Adrenal gland (tissue), 12 donors: ENCODE results near the gene DPP10. TPM values are rescaled to one million over a fixed set of nuclear protein-coding genes. Genes with fewer than 3 reads are reported as not detected.
A peak's percentile ranks its signal among the peaks of the same experiment; 100 is the strongest.
"Not testable (repeated sequence)": the region's sequence is repeated elsewhere in the genome, so short reads cannot be mapped to it uniquely, and the experiment has no call there.

Experiments used
- DNase-seq, 7 donors: peaks; one replicate each; pipeline ENCODE4 v3.0.0-alpha.2; 2019 to 2020
- H3K27ac ChIP-seq, 5 donors: fragments of 200-600 bp; sonication (generic) in 4 of 5; 1 replicate in 3 of 5; 2 replicates in 2 of 5; pipeline versions ENCODE4 v1.5.1 to v1.8.0; 2016 to 2020; ENCODE audit warnings: mild to moderate bottlenecking in 1 of 5
- H3K27me3 ChIP-seq: fragments of 200-600 bp; 2 replicates; pipeline ENCODE4 v1.8.0; 2021
- H3K36me3 ChIP-seq, 2 donors: fragments of 200-600 bp; replicated peaks in 1 of 2; 1 replicate in 1 of 2; 2 replicates in 1 of 2; pipeline versions ENCODE4 v1.5.1 to v1.8.0; 2018 to 2022
- H3K4me1 ChIP-seq, 2 donors: fragments of 200-600 bp; replicated peaks in 1 of 2; 1 replicate in 1 of 2; 2 replicates in 1 of 2; pipeline versions ENCODE4 v1.5.1 to v1.8.0; 2018 to 2021
- H3K4me3 ChIP-seq, 4 donors: fragments of 200-600 bp; sonication (generic) in 3 of 4; one replicate each; pipeline ENCODE4 v1.5.1; 2016 to 2018
- H3K9me3 ChIP-seq, 3 donors: fragments of 200-600 bp; sonication (generic) in 1 of 3; replicated peaks in 1 of 3; 1 replicate in 2 of 3; 2 replicates in 1 of 3; pipeline versions ENCODE4 v1.5.1 to v1.8.0; 2016 to 2021
- CTCF ChIP-seq, 6 experiments: fragments of 450-650 bp in 4 of 6; fragments of 200-600 bp in 2 of 6; sonication (generic) in 1 of 6; IDR thresholded peaks; 1 replicate in 5 of 6; 2 replicates in 1 of 6; pipeline versions ENCODE4 v1.5.1 to v1.8.0; 2016 to 2021; ENCODE audit warnings: antibody characterized with exemption in 6 of 6, mild to moderate bottlenecking in 2 of 6, moderate library complexity in 1 of 6
- POLR2A ChIP-seq, 2 donors: fragments of 450-650 bp; IDR thresholded peaks; one replicate each; pipeline ENCODE4 v1.6.1; 2017; ENCODE audit warnings: antibody characterized with exemption in 2 of 2, mild to moderate bottlenecking in 2 of 2, moderate library complexity in 1 of 2
- WGBS, 4 donors: extraction: QIAGEN DNeasy Blood & Tissue Kit in 2 of 4; methylation state at CpG; one replicate each; pipeline versions ENCODE4 v1.1.5 to v1.1.7; 2013 to 2017; 5-methylcytosine and 5-hydroxymethylcytosine counted together
- intact Hi-C, 2 donors: fragments of 100-400 bp; cut with DNase I; formaldehyde crosslinking; loops; one replicate each; pipeline versions ENCODE4 v1.14.1 to v1.15.0; 2022 to 2023
- polyA plus RNA-seq, 3 donors: library from polyadenylated mRNA; stranded (reverse); fragments of 200-250 nt in 2 of 3; fragments of 350-450 nt in 1 of 3; fragmentation: Illumina TruSeq in 1 of 3; extraction: RNeasy Lipid Tissue Mini Kit (QIAGEN cat#74804) in 1 of 3; gene quantifications; one replicate each; pipeline ENCODE4 v1.2.3, GENCODE V29; 2013 to 2014
- total RNA-seq, 9 donors: library from RNA; depleted of rRNA in 4 of 9; stranded (reverse); fragments of >200 nt in 4 of 9; fragments of 120-200 nt in 1 of 9; fragmentation: NEBNext Ultra II Directional in 1 of 9; extraction: Animal tissue kit (Norgen Biotek cat#: 25700) in 1 of 9; gene quantifications; one replicate each; pipeline versions ENCODE4 v1.1.0 to v1.2.4, GENCODE V29; 2013 to 2023
- donor health status: healthy with polysubstance abuse.
- donor health status: Bipolar disorder and iron deficiency.
- donor health status: DM: yes; HTN: yes; CAD: no.
- donor health status: DM: no; HTN: no; CAD: no.
- donor health status: DM: no; HTN: no; CAD: no.
- donor health status: DM: yes; HTN: yes; CAD: no.

The DPP10 gene
- total and polyA plus RNA-seq, 12 donors: 5.2 to 257 (median 32.0) TPM

DNA sequence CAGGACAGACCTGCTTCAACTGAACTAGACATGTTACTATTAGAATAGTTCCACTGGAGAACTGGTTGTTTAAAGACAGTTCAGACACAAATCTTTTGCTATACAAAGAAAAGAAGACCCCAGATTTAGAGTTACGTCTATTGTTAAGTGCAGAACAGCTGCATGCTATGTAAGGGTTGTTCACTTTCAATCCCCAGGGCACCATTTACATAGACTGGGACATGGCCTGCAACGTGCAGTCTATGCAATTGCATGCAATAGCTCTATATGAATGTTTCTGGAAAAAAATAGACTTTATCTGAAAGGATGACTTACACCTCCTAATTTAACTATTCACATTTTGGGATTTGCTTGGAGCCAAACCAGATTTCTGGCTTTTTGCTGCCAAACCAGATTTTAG is 36.1 kb upstream of the DPP10 start:
- Histone ChIP-seq H3K4me1 (no peaks in the 10 kb centered on the region), H3K36me3 (no peaks in the 10 kb centered on the region), H3K27ac (no peak overlapping the region), H3K27me3 (no peaks in the 10 kb centered on the region), H3K4me3 (no peak overlapping the region), H3K9me3 (no peaks in the 10 kb centered on the region)
- WGBS, 4 donors: 77 to 84% (median 81%) methylated on average over 2 of the region's 2 CpGs
- TF ChIP-seq CTCF (IDR thresholded peaks at IDR 0.05) (no peak), POLR2A (IDR thresholded peaks at IDR 0.05) (no peak)
- DNase-seq: no peak
- intact Hi-C loops: no loop called here

- intact Hi-C loops, H3K9me3 ChIP-seq, H3K4me1 ChIP-seq, H3K27me3 ChIP-seq, H3K4me3 ChIP-seq, H3K36me3 ChIP-seq, H3K27ac ChIP-seq, DNase-seq: not testable (repeated sequence)
- 87 to 98% (median 90%) methylated on average over 3 to 5 of the region's 5 CpGs for WGBS, 4 donors
Observed at GRCh38 chr2:114407353-114407752, 35.1 kb upstream of the DPP10 start.

DNA sequence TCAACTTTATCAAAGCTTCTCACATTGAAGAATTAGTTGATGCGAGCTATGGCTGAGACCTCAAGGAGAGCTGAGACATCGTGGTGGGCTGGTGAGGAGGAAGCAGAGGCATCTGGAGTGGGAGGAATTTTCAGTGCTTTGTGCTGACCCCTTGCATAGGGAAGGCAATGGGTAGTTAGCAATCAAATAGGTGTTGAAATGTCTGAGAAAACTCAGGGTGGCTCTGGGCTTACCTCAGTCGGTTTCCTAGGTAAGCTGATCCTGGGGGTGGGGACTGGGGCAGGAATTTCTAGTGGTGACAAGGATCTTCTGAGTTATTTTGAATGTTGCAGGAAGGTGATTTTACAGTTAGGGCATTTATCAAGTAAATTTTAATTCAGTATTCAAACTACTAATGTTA is 20.7 kb upstream of the DPP10 start:
- Histone ChIP-seq H3K4me1 (peaks cover 0 to 2% of the 10 kb centered on the region in 2 donors), H3K4me3 (no peak overlapping the region), H3K9me3 (no peaks in the 10 kb centered on the region), H3K36me3 (no peaks in the 10 kb centered on the region), H3K27ac (no peak overlapping the region), H3K27me3 (no peaks in the 10 kb centered on the region)
- no peak for DNase-seq
- WGBS, 4 donors: 58 to 73% (median 63%) methylated on average over 3 of the region's 3 CpGs
- no peak for TF ChIP-seq POLR2A (IDR thresholded peaks at IDR 0.05)
- intact Hi-C loops: no loop called here

- Histone ChIP-seq H3K27me3 (no peaks in the 10 kb centered on the region), H3K4me1 (peaks cover 0 to 13% of the 10 kb centered on the region in 2 donors), H3K9me3 (no peaks in the 10 kb centered on the region), H3K36me3 (no peaks in the 10 kb centered on the region), H3K27ac (no peak overlapping the region), H3K4me3 (no peak overlapping the region)
- intact Hi-C loops: no loop called here
- TF ChIP-seq CTCF (IDR thresholded peaks at IDR 0.05) (no peak), POLR2A (IDR thresholded peaks at IDR 0.05) (no peak)
- WGBS, 4 donors: 70 to 87% (median 80%) methylated on average over 2 of the region's 2 CpGs
- DNase-seq: no peak
Observed at GRCh38 chr2:114424699-114425098, 17.7 kb upstream of the DPP10 start.

DNA sequence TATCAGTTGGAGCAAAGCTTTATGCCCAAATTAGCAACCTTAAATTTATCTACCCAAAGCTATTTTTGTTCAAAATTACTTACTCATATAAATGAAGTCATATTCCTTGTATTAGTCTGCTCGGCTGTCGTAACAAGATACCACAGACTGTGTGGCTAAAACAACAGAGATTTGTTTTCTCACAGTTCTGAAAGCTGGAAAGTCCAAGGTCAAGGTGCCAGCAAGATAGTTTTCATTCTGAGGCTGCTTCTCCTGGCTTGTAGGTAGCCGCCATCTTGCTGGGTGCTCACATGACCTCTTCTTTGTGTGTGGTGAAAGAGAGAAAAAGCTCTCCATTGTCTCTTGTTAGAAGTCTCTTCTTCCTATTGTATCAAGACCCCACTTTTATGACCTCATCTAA is 15.7 kb upstream of the DPP10 start:
- Histone ChIP-seq H3K4me1 (peaks cover 0 to 13% of the 10 kb centered on the region in 2 donors), H3K4me3 (peak overlapping the region in 1 of 4 donors; percentile 14), H3K27me3 (no peaks in the 10 kb centered on the region), H3K27ac (peak overlapping the region in 2 of 5 donors; percentile 17 to 61), H3K36me3 (no peaks in the 10 kb centered on the region), H3K9me3 (no peaks in the 10 kb centered on the region)
- intact Hi-C loops: no loop called here
- TF ChIP-seq CTCF (IDR thresholded peaks at IDR 0.05): no peak
- TF ChIP-seq POLR2A (IDR thresholded peaks at IDR 0.05): no peak
- 56 to 78% (median 58%) methylated on average over 3 of the region's 3 CpGs for WGBS, 4 donors
- peak in 3 of 7 donors; percentile 1 to 18 (median 14) for DNase-seq
